Superior temporal gyrus (tissue), 1 donor: Measurements from ENCODE around the gene TSKU.
A peak's percentile ranks its signal among the peaks of the same experiment; 100 is the strongest.
"Not testable (repeated sequence)": the region's sequence is repeated elsewhere in the genome, so short reads cannot be mapped to it uniquely, and the experiment has no call there.

Experiments used
- DNase-seq: peaks from one replicate; pipeline ENCODE4 v3.0.0-alpha.2; 2016; ENCODE audit errors: extremely low spot score

TSKU gene

GRCh38 chr11:76824083-76824939, 41.2 kb downstream of the TSKU start:
- no peak for DNase-seq

DNA sequence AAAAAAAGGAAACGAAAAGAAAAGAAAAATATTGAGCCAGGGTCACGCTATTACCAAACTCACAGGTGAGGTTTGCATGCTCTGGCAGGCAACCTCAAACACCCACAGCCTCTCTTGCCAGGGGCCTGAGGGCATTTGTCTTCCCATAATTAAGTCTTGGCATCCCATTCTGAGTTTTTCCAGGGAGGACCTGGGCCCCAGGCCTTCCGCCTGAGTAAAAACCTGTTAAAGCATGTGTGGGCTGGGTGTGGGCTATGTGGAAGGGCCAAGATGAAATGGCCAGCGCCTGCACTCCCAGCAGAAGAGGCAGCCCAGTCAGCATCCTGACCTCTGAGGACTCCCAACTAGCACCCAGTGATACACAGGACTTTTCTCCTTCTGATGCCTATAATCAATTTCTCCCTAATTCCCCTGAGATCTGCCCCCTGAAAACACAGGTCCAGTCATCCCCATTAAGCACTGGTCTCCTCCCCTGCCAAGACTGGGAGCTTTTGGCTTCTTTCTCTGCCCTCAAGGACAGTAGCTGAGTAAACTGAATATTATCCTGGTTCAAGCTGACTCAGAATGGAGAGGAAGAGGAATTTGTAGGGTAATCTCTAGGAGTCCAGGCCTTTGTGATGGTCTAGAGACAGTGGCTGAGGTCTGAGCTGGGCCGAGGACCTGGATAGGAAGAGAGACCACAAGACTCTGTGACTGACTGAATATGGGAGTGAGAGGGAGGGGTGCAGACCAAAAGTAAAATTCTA, 42.0 kb downstream of the TSKU start:
- no peak for DNase-seq

GRCh38 chr11:76825726-76826396, 42.7 kb downstream of the TSKU start:
- DNase-seq = no peak

DNA sequence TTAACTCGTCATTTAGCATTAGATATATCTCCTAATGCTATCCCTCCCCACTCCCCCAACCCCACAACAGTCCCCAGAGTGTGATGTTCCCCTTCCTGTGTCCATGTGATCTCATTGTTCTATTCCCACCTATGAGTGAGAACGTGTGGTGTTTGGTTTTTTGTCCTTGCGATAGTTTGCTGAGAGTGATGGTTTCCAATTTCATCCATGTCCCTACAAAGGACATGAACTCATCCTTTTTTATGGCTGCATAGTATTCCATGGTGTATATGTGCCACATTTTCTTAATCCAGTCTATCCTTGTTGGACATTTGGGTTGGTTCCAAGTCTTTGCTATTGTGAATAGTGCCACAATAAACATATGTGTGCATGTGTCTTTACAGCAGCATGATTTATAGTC, 43.4 kb downstream of the TSKU start:
- not testable (repeated sequence) for DNase-seq

- DNase-seq = not testable (repeated sequence)
These were observed 43.8 kb downstream of the TSKU start for GRCh38 chr11:76827005-76827404.

DNA sequence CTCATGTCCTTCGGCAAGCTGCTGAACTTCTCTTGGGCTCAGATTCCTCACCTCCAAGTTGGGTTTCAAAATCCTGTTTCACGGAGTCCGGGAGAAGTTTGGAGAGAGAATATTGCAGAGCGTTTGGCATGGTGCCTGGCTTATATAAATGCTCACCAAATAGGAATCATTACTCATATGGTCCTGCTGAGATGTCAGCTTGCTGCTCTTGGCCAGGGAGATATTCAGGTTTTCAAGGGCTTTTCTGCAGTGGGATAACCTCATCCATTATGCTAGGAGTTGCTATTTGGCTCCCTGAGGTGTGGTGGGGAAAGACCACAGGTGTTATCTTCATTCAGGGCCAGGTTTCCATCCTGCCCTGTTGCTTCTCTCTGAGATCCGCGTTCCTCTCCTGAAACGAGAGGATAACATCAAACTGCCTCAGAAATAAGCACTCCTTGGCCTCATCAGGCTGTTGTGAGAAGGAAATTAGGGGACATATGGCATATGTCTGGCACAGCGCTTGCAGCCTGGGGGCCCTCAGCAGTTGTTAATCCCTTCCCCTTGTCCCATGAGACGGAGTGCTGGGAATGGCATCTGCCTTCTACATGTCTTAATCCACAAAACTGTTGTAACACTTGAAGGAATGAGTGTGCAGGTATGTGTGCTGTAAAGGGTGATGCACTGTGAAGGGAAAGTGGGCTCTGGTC, 47.6 kb downstream of the TSKU start:
- DNase-seq = peak; percentile 45

DNA sequence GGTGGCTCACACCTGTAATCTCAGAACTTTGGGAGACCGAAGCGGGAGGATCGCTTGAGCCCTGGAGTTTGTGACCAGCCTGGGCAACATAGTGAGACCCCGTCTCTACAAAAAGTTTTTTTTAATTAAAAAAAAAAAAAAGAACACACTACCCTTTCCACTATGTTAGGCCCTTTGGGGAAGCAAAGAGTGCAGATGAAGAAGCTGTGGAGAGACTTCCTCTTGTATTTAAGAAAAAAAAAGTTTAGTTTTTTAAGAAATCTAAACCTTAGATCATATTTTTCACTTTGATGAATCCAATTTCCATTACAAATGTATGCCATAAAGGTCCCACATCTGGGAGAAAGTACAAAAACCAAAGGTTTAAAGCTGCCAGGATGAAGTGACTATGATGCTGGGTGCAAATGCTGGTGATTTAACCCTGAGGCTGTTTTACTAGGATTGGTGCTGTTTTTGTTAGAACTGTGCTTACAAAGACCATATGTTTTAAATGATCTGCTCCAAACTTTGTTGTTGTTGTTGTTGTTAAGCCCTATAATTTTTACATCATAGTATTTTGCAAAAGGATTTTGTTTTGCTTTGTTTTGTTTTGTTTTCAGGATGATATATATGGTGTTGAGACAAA, 48.6 kb downstream of the TSKU start:
- no peak for DNase-seq

GRCh38 chr11:76832361-76832760, 49.2 kb downstream of the TSKU start:
- DNase-seq = no peak

DNA sequence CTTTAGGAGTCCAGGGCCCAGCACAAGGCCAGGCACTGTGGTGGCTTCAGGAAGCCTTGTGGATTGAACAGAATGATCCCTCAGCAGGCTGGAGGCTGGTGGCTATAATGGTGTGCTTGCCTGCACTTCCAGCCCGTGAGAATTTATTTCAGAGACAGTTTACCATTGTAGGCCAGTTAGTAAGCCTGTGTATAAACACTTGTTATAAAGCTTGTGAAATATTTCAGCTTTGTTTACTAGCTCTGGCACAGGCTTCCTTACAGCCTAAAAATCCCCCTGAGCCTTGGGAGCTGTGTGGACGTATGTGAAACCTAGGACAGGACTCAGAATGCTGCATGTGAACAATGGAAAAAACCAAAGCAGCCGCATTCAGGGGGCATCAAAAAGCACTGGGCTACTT, 51.0 kb downstream of the TSKU start:
- DNase-seq = no peak

DNA sequence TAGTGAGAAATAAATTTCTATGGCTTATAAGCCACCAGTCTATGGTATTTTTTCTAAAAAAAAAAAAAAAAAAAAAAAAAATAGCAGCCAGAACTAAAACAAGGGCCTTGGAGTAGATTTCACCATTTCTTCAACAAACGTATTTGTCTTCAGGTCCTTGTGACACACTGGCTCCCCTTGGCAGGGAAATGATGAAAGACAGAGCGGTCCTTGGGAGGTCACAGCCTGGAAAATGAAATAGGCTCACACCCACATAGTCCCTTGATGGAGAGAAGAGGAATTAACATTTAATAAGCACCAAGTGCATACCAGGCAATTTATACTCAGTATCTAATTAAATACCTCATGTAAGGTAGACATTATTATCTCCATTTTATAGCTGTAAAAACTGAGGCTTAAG, 51.9 kb downstream of the TSKU start:
- no peak for DNase-seq

- peak; percentile 52 for DNase-seq
These were observed 52.9 kb downstream of the TSKU start for GRCh38 chr11:76835928-76836612.

GRCh38 chr11:76836613-76837291, 53.6 kb downstream of the TSKU start:
- DNase-seq = no peak

- DNase-seq = no peak
These were observed 54.8 kb downstream of the TSKU start for GRCh38 chr11:76837696-76838677.

GRCh38 chr11:76838678-76839068, 55.5 kb downstream of the TSKU start:
- no peak for DNase-seq

- DNase-seq = no peak
These were observed 56.2 kb downstream of the TSKU start for GRCh38 chr11:76839311-76839710.

DNA sequence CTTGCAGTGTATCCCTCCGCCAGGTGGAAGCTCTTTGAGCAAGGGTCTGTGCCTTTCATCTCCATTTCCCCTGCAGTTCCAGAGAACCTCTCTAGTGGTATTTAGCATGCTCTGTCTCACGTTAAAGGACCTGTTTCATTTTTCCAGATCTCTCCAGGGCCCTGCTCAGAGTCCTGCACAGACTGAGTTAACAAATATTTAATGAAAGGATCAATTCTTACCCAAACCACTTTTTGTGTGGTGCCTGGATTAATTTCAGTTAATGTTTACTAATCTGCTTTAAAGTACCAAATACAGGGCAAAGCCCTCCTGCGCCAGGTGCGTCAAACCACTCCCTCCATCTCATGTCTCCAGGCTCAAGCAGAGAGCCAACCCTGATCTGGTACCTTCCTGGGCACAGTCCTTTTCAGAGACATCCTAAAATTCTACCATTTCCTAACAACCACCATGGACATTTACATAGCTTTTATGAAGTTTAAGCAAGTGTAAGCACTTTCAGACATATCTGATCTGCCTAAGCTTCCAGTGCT, 58.8 kb downstream of the TSKU start:
- no peak for DNase-seq

GRCh38 chr11:76843907-76844306, 60.8 kb downstream of the TSKU start:
- DNase-seq = no peak

DNA sequence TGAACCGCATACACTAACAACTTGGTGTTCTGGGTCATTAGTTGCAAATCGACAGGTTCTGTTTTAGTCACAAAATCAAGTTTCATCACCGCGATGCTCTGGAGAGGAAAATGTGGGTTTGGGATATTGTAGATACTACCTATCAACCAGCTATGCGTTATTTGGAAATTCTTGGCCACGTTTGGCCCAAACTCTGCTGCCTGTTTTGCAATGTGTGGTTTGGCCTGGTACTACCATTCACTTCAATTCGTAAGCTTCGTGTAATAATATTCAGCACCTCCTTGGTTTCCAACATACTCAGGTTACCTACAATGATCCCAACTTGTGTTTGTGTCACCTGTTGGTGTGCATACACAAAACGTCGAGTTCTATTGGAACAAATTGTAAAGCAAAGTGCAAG, 61.4 kb downstream of the TSKU start:
- DNase-seq = no peak

- no peak for DNase-seq
These were observed 61.9 kb downstream of the TSKU start for GRCh38 chr11:76845069-76845468.
